GM12892 (cell line): ENCODE measurements around the gene TLR4.

Source experiments
- POLR2A ChIP-seq: IDR thresholded peaks from 2 replicates; pipeline ENCODE4 v1.6.1; 2011; ENCODE audit warnings: low read depth, low read length, control low read depth
- TAF1 ChIP-seq: IDR thresholded peaks from 2 replicates; pipeline ENCODE4 v1.6.1; 2011; ENCODE audit warnings: low read depth, mild to moderate bottlenecking, control low read depth, low read length, borderline replicate concordance

- no peak for TF ChIP-seq POLR2A
- no peak for TF ChIP-seq TAF1
Measured at GRCh38 chr9:117681888-117682287, 22.3 kb upstream of the TLR4 start.
